Measurements from ENCODE around the gene CLTCL1. TPM values are rescaled to one million over a fixed set of nuclear protein-coding genes. Genes with fewer than 3 reads are reported as not detected.

The CLTCL1 gene
- total and polyA plus RNA-seq, 9 of the 15 experiments (the other 6 are each of a cell fraction or from before 2014, with no cell fraction given): 1.1 to 11.7 (median 5.0) TPM

GRCh38 chr22:19291580-19292457 is at the start of gene CLTCL1 (continued):
- TF ChIP-seq RUNX1 (IDR thresholded peaks at IDR 0.05; ENCODE audit: low read depth): no peak
- TF ChIP-seq ETV1 (tag; conservative IDR thresholded peaks at IDR 0.05; ENCODE audit: low read depth): peak; percentile 67
- no peak for TF ChIP-seq CEBPB (tag; IDR thresholded peaks at IDR 0.05)
- TF ChIP-seq TCF7L2 (IDR thresholded peaks at IDR 0.05; ENCODE audit: low read depth, low read length): no peak
- 0 out of 4 replicates have a peak, but pooled peaks of 1 of the 2 experiments have one; percentile 19 for TF ChIP-seq ZNF318 (IDR thresholded peaks at IDR 0.05; ENCODE audit: borderline replicate concordance in 1 of 2, low read depth in 1 of 2)
- no peak for TF ChIP-seq GABPA (tag; conservative IDR thresholded peaks at IDR 0.05; ENCODE audit: low read depth)
- peak; percentile 81 for TF ChIP-seq POLR2B (IDR thresholded peaks at IDR 0.05; ENCODE audit: low read depth, partially characterized antibody)
- no peak for TF ChIP-seq ZNF280A (IDR thresholded peaks at IDR 0.05; ENCODE audit: low read depth, partially characterized antibody)
- no peak for TF ChIP-seq KAT8 (IDR thresholded peaks at IDR 0.05; ENCODE audit: low read depth)
- no peak for TF ChIP-seq ZNF143 (CRISPR knock-in tag; IDR thresholded peaks at IDR 0.05)
- TF ChIP-seq LARP7 (IDR thresholded peaks at IDR 0.05): peak; percentile 60
- TF ChIP-seq ZNF586 (CRISPR knock-in tag; conservative IDR thresholded peaks at IDR 0.05): no peak; the same call in 1 of the 2 replicates
- TF ChIP-seq ZSCAN29 (IDR thresholded peaks at IDR 0.05): no peak
- no peak for TF ChIP-seq ZNF217 (CRISPR knock-in tag; IDR thresholded peaks at IDR 0.05)
- TF ChIP-seq IRF2 (CRISPR knock-in tag; IDR thresholded peaks at IDR 0.05): no peak
- no peak for TF ChIP-seq NELFE (IDR thresholded peaks at IDR 0.05; ENCODE audit: insufficient read depth, insufficient read length)
- TF ChIP-seq ZNF41 (CRISPR knock-in tag; conservative IDR thresholded peaks at IDR 0.05): peak; percentile 81
- no peak for TF ChIP-seq SMAD1 (IDR thresholded peaks at IDR 0.05; ENCODE audit: low read depth, low read length, partially characterized antibody)
- TF ChIP-seq ZNF146 (CRISPR knock-in tag; IDR thresholded peaks at IDR 0.05; ENCODE audit: unreplicated experiment): no peak
- no peak for TF ChIP-seq SPI1 (IDR thresholded peaks at IDR 0.05; ENCODE audit: borderline replicate concordance, low read depth, low read length)
